ENCODE measurements around the gene ANKEF1.
A peak's percentile ranks its signal among the peaks of the same experiment; 100 is the strongest.
"Not testable (repeated sequence)": the region's sequence is repeated elsewhere in the genome, so short reads cannot be mapped to it uniquely, and the experiment has no call there.

Gene ANKEF1

DNA sequence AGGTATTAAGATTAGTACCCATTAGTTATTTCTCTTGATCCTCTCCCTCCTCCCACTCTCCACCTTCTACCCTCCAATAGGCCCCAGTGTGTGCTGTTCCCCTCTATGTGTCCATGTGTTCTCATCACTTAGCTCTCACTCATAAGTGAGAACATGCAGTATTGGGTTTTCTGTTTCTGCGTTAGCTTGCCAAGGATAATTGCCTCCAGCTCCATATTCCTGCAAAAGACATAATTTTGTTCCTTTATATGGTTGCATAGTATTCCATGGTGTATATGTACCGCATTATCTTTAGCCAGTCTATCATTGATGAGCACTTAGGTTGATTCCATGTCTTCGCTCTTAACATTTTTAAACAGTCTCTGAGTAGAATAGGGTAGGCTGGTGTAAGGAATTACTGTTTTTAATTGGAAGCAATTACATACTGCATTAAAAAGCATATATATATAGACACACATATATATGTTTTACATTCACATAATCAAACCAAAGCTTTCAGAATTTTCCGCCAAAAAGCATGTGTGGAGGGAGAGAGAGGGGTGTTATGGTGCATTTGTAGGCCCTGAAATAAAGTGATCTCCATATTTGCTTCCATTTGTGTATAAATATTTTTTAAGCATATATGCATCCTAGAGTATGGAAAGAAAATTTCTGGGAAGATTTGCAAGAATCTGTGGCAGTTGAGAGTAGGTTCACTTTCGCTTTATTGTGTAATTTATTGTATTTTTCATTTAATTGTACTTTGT is 709 bp upstream of the ANKEF1 start:
- no peak for DNase-seq

DNA sequence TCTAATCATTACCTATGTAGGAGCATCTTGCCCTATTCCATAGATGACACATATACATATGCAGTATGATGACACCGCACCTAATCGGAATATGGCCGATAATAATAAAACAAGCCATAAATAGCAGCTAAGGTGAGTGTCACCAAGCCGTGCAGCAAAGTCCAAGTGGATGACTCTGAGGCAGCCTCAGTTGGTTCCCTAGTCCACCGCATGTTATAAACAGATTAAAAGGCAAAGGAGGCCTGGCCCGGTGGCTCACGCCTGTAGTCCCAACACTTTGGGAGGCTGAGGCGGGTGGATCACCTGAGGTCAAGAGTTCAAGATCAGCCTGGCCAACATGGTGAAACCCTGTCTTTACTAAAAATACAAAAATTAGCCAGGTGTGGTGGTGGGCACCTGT is 1.5 kb downstream of the ANKEF1 start:
- not testable (repeated sequence) for DNase-seq

DNA sequence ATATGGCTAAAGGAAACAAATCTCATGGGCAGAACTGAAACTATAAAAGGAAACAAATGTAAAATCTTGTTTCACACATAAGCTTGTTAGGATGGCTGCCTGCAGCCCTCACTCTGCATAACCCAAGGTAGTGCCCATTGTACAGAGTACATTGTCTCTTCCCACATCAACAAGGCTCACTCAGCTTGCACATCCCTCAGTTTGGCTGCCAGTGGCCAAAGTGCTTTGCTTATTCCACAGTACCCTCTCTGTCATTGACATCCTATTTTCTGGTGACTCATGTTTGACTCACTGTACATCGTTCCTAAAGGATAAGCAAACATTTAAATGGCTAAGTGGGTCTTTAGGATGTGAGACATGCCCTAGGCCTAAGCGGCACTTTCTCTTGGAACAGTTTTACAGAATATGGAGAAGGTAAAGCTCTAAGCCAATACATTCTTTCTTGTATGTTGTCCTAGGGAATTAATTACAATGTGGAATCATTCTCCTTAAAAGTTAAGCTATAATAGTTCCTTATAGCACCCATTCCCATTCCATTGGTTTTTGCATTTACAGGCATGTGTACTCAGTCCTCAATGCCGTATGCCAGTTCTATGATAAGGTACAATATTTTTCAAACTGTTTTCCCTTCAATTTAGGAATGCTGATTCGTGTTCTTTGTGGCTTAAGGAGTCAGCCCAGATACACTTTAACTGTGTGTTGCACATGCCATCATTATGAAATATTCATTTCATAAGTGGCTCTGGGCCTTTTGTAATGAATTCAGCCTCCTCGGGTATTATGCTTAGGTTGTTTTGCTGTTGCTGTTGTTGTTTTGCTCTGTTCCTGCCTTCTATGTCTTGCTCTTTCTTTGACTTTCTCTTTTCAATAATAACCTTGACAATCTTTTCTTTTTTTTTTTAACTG is 5.5 kb downstream of the ANKEF1 start:
- DNase-seq = peak; percentile 26

DNA sequence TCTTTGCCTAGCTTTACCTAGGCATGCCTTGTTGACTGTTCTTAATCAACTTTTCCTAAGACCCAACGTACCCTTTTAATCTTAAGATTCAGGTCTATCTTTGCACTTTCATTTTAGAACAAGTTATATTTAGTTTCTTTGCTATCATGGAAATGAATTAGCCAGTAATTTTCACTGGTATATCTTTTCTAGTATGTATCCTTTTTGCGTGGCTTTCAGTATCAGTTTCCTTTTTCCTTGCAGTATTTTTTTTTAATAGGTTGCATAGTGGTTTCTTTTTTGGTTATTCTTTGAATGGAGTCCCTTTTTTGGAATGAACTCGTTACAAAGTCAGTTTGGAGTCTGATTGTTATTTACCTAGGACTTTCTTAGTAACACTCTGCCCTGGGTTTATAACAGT is 7.3 kb downstream of the ANKEF1 start:
- DNase-seq = no peak

- DNase-seq = no peak
Measured at GRCh38 chr20:10047427-10047826, 12.6 kb downstream of the ANKEF1 start.

DNA sequence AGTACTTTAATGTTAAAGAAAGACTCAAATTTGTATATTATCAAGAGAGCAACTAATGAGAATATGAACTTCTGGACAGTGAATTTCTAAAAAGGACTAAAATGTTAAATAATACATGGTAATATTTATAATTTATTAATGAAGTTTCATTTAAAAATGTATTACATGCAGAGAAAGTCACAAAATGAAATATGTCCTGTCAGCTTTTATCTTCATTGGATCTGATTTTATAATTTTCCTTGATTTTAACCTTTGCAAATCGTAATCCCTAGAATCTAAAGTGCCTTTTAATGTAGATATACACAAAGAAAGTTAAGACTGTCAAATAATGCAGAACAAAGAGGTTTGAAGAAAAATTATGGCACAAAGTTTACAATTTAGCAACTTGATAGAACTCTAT is 16.4 kb downstream of the ANKEF1 start:
- no peak for DNase-seq

DNA sequence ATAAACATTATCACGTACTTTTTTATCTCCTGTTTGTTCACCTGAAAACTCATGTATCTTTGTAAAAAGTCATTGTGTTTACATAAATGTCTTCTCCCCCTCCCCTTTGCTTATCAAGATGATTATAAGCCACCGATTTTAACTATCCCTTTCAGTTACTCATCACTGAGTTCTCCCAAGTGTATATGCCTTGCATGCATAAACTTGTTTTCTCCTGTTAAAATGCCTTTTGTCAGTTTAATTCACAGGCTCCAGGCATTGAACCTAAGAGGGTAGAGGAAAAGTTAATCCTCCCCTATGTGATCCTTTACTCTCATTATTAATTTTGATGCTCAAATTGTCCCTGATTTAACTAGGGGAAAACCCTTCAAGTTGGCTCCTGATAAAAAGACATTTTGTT is 24.2 kb downstream of the ANKEF1 start:
- no peak for DNase-seq

DNA sequence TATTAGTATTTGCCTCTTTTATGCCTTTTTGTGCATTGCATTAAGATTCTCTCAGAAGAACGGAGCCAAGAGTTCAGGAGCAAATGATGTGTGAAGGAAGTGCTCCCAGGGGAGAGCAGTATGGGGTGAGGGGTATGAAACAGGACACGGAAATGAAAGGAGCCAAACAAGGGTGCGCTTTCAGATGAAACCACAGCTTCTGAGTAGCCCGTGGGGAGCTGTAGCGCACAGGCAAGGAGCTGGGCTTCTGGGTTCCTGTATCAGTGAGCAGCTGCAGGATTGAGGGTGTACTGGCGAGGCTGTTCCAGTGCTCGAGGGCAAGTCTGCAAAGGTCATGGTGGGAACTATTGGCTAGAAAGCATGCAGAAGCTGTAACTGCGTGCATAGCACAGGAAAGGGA is 25.4 kb downstream of the ANKEF1 start:
- DNase-seq = no peak

- DNase-seq = no peak
Measured at GRCh38 chr20:10061641-10062040, 26.9 kb downstream of the ANKEF1 start.

DNA sequence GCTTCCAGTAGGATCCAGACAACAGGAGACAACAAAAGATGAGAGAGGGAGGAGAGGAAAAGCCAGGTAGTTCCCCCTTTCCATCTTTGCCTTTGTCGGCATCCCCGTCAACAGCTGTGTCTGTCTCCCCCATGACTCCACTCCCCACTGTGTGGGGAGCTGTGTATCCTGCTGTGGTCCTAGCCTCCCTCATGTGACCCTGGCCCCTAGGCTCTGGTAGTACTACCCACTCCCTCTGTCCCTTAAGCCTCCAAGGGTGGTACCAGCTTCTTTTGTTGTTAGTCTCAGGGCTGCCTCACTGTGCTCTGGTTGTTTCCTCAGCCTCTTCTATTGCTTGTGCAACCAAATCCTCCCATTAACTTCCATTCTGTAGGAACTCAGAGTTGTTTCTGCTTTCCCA is 28.7 kb downstream of the ANKEF1 start:
- no peak for DNase-seq

DNA sequence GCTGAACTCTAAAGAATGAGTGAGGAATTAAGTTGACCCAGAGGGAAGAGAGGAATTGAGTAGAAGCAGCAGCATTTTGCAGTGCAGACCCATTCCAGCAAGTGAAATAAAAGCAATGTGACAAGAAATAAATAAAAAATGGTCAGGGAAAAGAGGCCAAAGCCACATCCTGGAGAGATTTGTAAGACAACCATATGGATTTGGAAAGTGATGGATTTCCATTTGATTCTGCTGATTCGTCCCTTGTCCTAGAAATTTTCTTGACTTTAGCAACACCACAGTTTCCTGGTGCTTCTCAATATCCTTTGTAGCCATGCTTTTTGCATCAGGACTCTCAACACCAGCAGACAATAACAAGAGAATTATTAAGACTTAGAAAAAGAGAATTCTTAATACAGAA is 29.8 kb downstream of the ANKEF1 start:
- DNase-seq = no peak

DNA sequence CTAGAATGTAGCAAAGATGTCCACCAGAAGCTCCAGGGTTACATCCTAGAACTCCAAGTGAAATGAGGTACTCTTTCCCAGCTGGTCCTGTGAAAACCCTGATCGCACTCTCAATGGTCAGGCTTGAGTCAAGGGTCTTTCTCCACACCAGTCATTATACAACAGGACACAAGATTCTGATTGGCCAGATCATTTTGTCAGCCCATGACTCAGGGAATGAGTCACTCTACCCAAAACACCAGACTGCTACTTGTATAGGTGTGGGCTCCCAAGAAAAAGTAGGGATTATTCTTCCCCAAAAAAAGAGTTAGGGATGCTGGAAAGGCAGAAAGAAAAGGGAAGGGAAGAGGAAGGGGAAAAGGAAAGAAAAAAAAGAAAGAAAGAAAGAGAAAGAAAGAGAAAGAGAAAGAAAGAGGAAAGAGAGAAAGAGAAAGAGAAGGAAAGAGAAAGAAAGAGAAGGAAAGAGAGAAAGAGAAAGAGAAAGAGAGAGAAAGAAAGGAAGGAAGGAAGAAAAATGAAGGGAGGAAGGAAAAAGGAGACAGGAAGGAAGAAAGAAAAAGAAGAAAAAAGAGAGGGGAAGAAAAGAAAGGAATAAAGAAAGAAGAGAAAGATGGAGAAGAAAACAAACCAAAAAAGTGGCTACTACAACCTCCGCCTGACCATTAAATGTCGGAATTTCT is 30.5 kb downstream of the ANKEF1 start:
- no peak for DNase-seq

DNA sequence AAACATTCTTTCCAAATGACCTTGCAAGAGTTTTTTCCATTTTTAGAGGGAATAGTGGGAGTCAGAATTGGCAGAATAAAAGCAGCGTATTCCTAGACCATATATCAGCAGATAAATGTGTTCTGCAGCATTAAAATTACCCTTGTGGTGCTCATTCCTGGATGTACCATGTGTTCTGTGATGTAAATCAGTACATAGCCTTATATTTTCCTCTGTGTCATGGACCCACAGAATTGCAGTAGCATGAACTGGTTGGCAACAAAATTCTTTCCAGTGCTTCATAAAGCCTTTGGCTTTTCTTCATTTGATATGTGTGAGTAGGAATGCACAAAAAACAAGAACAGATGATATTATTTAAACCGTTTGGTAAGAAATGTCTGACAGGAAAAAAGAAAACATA is 32.5 kb downstream of the ANKEF1 start:
- peak; percentile 39 for DNase-seq

GRCh38 chr20:10074513-10074912 is 39.7 kb downstream of the ANKEF1 start:
- DNase-seq = peak; percentile 88

DNA sequence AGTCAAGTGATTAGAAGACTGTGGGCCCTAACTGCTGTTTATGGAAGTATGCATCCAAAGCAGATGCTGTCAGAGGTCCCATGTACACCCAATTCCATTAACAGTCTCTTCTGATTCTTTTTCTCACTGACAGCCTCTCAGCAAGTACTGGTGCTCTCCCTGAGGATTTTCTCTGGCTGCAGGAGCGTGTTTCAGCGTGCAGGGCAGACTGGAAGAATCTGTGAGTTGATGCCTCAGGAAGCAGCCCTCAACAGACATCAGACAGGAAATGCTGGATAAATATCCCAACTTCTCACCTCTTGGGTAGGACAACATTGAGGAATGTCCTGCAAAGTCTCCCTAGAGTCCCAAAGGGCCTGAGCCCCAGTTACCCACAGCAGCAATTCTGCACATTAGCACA is 40.8 kb downstream of the ANKEF1 start:
- DNase-seq = no peak

DNA sequence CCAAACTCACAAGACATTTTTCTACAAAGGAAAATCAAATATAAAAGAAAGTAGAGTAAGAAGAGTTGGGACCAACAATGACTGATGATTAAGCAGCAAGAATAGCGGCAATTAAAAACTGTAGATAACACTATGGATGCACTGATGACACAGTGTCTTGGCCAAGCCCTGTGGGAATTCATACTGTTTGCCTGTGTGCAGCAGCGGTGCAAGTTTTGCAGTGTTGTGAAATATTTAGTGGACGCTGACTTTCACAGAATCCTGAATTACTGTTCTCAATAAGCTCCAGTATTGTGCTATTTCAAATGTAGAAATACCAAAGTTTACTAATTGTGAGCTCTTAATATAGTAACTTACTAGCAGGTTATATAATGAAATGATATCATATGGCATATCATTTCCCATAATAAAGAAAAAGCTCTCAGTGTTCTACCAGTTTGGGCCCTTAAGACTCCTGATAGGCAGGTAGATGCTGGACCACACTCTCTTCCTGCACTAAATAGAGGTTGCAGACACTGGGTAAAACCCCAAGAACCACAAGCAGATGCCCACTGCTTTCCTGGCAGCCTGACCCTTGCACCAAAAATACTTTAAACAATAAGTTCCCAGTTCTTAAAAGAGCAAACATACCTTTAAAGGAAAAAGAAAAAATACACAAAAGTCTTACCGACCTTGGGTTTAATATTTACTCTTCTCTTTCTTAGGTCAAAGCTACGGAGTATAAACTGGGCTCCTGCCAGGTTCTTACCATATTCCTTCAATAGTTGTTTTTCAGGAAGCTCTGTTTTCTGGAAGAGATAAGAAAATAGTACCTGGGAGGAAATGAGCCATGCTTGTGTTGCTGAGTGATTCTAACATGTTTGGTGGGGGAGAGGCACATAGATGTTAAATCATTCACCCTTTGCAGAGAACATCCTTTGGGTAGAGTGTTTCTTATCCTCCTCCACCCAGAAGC is 41.6 kb downstream of the ANKEF1 start:
- no peak for DNase-seq

- no peak for DNase-seq
Measured at GRCh38 chr20:10077081-10077471, 42.3 kb downstream of the ANKEF1 start.

DNA sequence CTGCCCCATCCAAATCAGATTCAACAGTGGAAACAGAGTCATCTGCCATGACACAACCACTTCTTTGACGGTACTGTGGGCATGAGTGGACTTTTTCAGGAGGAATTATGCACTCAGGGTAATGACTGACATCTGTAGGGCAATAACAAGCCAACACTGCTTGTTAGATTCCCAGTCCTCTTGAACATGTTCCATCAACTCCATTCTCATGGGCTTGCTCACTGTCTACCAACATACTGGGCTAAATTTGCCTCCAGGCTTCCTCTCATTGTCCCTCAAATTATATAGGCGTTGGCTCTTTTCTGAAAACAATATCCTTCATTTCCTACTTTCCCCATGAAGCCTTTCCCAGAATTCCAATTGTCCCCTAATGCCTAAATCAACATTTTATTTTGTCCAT is 43.1 kb downstream of the ANKEF1 start:
- DNase-seq = no peak

DNA sequence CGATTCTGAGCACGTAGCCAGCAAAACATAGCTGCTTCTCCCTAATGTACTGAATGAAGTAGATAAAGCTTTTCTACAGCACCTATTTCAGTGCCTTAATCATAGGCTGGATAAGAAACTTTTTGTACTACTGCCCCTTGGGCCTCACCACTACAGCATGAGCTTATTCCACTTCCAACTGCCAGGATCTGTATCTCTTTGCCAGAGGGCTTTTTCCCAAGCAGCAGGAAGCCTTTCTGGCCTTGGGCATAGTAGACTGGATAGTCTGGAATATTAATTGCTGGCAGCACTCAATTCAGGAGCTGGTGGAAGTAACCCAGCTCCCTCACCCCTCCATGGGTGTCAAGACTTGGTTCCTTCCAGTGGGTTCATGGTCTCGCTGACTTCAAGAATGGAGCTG is 43.6 kb downstream of the ANKEF1 start:
- DNase-seq = no peak

- DNase-seq = peak; percentile 8
Measured at GRCh38 chr20:10079964-10080363, 45.2 kb downstream of the ANKEF1 start.

DNA sequence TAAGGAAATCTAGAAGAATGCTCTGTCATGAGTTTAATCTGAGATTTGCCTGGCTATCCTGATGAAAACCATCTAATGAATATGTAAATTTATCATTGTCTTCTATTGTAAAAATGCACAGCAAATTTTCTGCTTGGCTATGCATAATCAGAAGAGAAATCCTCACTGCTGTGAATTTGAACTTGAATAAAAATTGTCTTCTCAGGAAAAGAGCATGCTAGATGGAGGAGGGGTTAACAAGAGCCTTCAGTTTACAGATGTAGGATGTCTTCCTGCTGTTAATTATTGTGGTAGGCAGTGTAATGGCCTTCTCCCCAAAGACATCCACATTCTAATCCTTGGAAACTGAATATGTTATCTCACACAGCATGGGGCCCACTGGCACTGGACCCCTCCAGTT is 45.8 kb downstream of the ANKEF1 start:
- DNase-seq = no peak

GRCh38 chr20:10089871-10090587 is 55.2 kb downstream of the ANKEF1 start:
- no peak for DNase-seq
